Calu3 (cell line): ENCODE data around the gene STXBP4. TPM values are rescaled to one million over a fixed set of nuclear protein-coding genes. Genes with fewer than 3 reads are reported as not detected.

ENCODE experiments used
- BruUV-seq: library from RNA; stranded (reverse); fragments of 400-500 nt; replicated peaks from 2 replicates; lab custom pipeline; 2021; lab: Mats Ljungman, UMichigan
- CTCF ChIA-PET: fragments of 300-600 bp; sonication (Branson Sonifier 250); formaldehyde crosslinking; loops from one replicate; lab custom pipeline; 2022; ENCODE audit warnings: antibody characterized with exemption; lab: Charles Lee
- DNase-seq: peaks from one replicate; pipeline ENCODE4 v3.0.0; 2022
- H3K27ac Mint-ChIP-seq: one replicate; pipeline ENCODE4 v1.8.0; 2022; ENCODE audit warnings: mixed read lengths; ENCODE audit not compliant: unreplicated experiment
- H3K27me3 Mint-ChIP-seq: one replicate; pipeline ENCODE4 v1.8.0; 2022; ENCODE audit warnings: mixed read lengths; ENCODE audit not compliant: unreplicated experiment
- H3K36me3 Mint-ChIP-seq: one replicate; pipeline ENCODE4 v1.8.0; 2022; ENCODE audit warnings: mild to moderate bottlenecking, moderate library complexity, mixed read lengths; ENCODE audit not compliant: insufficient read depth, unreplicated experiment
- H3K4me1 Mint-ChIP-seq: one replicate; pipeline ENCODE4 v1.8.0; 2022; ENCODE audit warnings: mild to moderate bottlenecking, low read depth, mixed read lengths; ENCODE audit not compliant: unreplicated experiment
- H3K4me3 Mint-ChIP-seq: one replicate; pipeline ENCODE4 v1.8.0; 2022; ENCODE audit warnings: mild to moderate bottlenecking, low read depth, moderate library complexity, mixed read lengths; ENCODE audit not compliant: unreplicated experiment
- H3K9me3 Mint-ChIP-seq: one replicate; pipeline ENCODE4 v1.8.0; 2022; ENCODE audit warnings: low read depth, mixed read lengths; ENCODE audit not compliant: unreplicated experiment
- CTCF ChIP-seq: fragments of 200-600 bp; IDR thresholded peaks from one replicate; pipeline ENCODE4 v1.8.0; 2022; ENCODE audit warnings: antibody characterized with exemption; ENCODE audit not compliant: unreplicated experiment
- intact Hi-C: fragments of 100-400 bp; cut with micrococcal nuclease; formaldehyde crosslinking; loops from one replicate; pipeline ENCODE4 v1.10.0; 2022; ENCODE audit not compliant: unreplicated experiment
- total RNA-seq: library from RNA; stranded (reverse); gene quantifications from 2 replicates; pipeline ENCODE4 v1.2.3, GENCODE V29; 2022

Gene STXBP4
- total RNA-seq, 1 experiment from 2014 or later: 9.2 TPM

DNA sequence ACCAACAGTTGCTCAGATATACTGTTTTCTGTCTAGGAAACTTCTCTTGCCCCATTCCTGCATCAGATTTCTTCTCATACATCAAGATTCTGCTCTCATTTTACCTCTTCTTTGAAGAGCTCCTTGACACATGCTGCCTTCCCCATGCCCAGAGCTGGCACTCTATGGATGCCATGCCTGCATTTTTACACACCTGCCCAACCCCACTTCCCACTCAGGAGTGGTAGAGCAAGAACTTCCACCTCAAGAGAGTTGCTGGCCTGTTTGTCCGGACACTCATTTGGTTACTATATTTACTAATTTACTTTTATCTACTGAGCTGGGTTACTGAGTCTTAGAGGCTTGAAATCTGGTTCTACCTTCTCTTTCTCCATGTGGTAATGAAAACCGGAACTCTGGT lies 197.9 kb downstream of the STXBP4 start:
- CTCF ChIA-PET: no interaction called here
- intact Hi-C loops: no loop called here

DNA sequence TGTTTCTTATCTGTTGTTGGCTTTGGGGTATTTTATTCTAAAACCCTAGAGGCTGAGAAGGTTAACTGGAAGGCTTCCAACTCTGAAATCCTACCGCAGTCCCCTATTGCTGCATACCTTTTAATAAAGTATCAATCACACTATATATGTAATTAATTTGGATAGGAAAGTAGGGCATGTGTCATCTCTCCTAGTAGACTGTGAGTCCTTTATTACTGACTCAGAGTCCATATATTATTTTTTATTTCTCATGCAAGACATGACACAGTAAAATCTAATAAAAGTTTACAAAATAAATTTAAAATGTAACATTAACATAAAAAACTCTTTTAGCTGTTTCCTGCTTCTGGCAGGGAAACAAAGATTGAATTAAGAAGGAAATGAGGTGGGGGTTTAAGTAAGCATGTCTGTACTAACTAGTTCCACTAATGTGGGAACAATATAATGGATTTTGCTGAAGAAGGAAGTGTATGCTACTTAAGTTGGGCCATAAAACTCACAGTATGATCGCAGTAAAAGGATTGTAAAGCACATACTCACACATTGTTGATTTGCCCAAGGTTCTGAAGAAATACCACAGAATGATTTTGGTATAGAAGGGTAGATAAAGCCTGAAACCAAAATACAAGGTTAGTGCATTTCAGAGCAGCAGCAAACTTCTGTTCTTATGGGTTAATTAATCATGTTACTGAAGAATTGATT lies 198.6 kb downstream of the STXBP4 start:
- no peak overlapping the region for H3K27ac Mint-ChIP-seq
- H3K36me3 Mint-ChIP-seq: no peaks in the 10 kb centered on the region
- BruUV-seq: no TSS peak
- no peak overlapping the region for H3K4me3 Mint-ChIP-seq
- intact Hi-C loops: no loop called here
- no peaks in the 10 kb centered on the region for H3K9me3 Mint-ChIP-seq
- DNase-seq: no peak
- no peaks in the 10 kb centered on the region for H3K4me1 Mint-ChIP-seq
- TF ChIP-seq CTCF: no peak
- H3K27me3 Mint-ChIP-seq: no peaks in the 10 kb centered on the region
- CTCF ChIA-PET: no interaction called here

More for the DNA sequence above, 197.9 kb downstream of the STXBP4 start:
- TF ChIP-seq CTCF: no peak
- no peaks in the 10 kb centered on the region for H3K9me3 Mint-ChIP-seq
- H3K36me3 Mint-ChIP-seq: no peaks in the 10 kb centered on the region
- no peak for DNase-seq
- no peak overlapping the region for H3K27ac Mint-ChIP-seq
- no TSS peak for BruUV-seq
- no peaks in the 10 kb centered on the region for H3K4me1 Mint-ChIP-seq
- H3K4me3 Mint-ChIP-seq: no peak overlapping the region
- H3K27me3 Mint-ChIP-seq: no peaks in the 10 kb centered on the region

GRCh38 chr17:55168958-55169687 lies 200.6 kb downstream of the STXBP4 start:
- TF ChIP-seq CTCF: no peak
- H3K9me3 Mint-ChIP-seq: no peaks in the 10 kb centered on the region
- CTCF ChIA-PET: no interaction called here
- no peaks in the 10 kb centered on the region for H3K36me3 Mint-ChIP-seq
- H3K27ac Mint-ChIP-seq: no peak overlapping the region
- no peak overlapping the region for H3K4me3 Mint-ChIP-seq
- BruUV-seq: no TSS peak
- intact Hi-C loops: no loop called here
- H3K27me3 Mint-ChIP-seq: no peaks in the 10 kb centered on the region
- no peaks in the 10 kb centered on the region for H3K4me1 Mint-ChIP-seq
- no peak for DNase-seq

GRCh38 chr17:55171634-55172328 lies 203.2 kb downstream of the STXBP4 start:
- DNase-seq: no peak
- Mint-ChIP-seq H3K4me3 (no peak overlapping the region), H3K27ac (no peak overlapping the region), H3K27me3 (no peaks in the 10 kb centered on the region), H3K9me3 (no peaks in the 10 kb centered on the region), H3K36me3 (no peaks in the 10 kb centered on the region), H3K4me1 (no peaks in the 10 kb centered on the region)
- TF ChIP-seq CTCF: no peak
- CTCF ChIA-PET: no interaction called here
- intact Hi-C loops: no loop called here
- no TSS peak for BruUV-seq
